Endothelial cell of umbilical vein (primary cell): ENCODE data around the gene KRTAP25-1. TPM values are rescaled to one million over a fixed set of nuclear protein-coding genes. Genes with fewer than 3 reads are reported as not detected.

Experiments
- BruUV-seq: library from RNA; stranded (reverse); fragments of 400-500 nt; replicated peaks from 2 replicates; lab custom pipeline; 2021; lab: Mats Ljungman, UMichigan
- CTCF ChIA-PET: fragments of 300-600, 350-600 bp; sonication (Branson Sonifier 250); formaldehyde crosslinking; loops from one replicate; lab custom pipeline; 2021; ENCODE audit warnings: antibody characterized with exemption, inconsistent platforms; lab: Charles Lee
- POLR2A ChIA-PET: fragments of 300-600, 350-600 bp; sonication (Branson Sonifier 250); formaldehyde crosslinking; loops from one replicate; lab custom pipeline; 2021; ENCODE audit warnings: antibody characterized with exemption, inconsistent platforms; lab: Charles Lee
- DNase-seq: peaks from one replicate; pipeline ENCODE4 v3.0.0-alpha.2; 2011; ENCODE audit warnings: low read depth, low spot score
- FAIRE-seq: peaks from 2 replicates; lab custom pipeline; 2011; peaks lifted over from hg19 to GRCh38; lab: Jason Lieb, UNC
- H2AFZ ChIP-seq: 2 replicates; pipeline ENCODE4 v1.6.0; 2012; ENCODE audit warnings: low read depth, low read length, control low read depth, inconsistent platforms
- H3K27ac ChIP-seq: 2 replicates; pipeline ENCODE4 v1.5.1; 2011; ENCODE audit warnings: low read depth, mild to moderate bottlenecking, control low read depth, low read length, moderate library complexity; ENCODE audit not compliant: insufficient read depth
- H3K27me3 ChIP-seq, 2 experiments: 2 replicates each; pipeline versions ENCODE4 v1.6.0 to v1.6.1; 2011; ENCODE audit warnings: low read length in 2 of 2, mixed read lengths in 1 of 2; ENCODE audit not compliant: control insufficient read depth in 2 of 2, insufficient read depth in 2 of 2
- H3K36me3 ChIP-seq, 2 experiments: 2 replicates in 1 of 2; 3 replicates in 1 of 2; pipeline ENCODE4 v1.5.1; 2011; ENCODE audit warnings: low read length in 2 of 2, mild to moderate bottlenecking in 1 of 2, moderate library complexity in 1 of 2; ENCODE audit not compliant: control insufficient read depth in 2 of 2, insufficient read depth in 2 of 2; ENCODE audit errors: extremely low read depth in 1 of 2
- H3K4me1 ChIP-seq: 3 replicates; pipeline ENCODE4 v1.5.1; 2011; ENCODE audit warnings: mild to moderate bottlenecking, low read length; ENCODE audit not compliant: control insufficient read depth, insufficient read depth; ENCODE audit errors: extremely low read depth
- H3K4me2 ChIP-seq: 2 replicates; pipeline ENCODE4 v1.6.1; 2011; ENCODE audit warnings: low read length, control low read depth, mixed read lengths; ENCODE audit not compliant: insufficient read depth
- H3K4me3 ChIP-seq, 3 experiments: fragments of 200-600 bp in 1 of 3; sonication (generic), shearing (Covaris generic) in 1 of 3; replicated peaks in 1 of 3; 2 replicates each; pipeline ENCODE4 v1.5.1; 2011 to 2016; ENCODE audit warnings: control low read depth in 3 of 3, low read length in 3 of 3, mild to moderate bottlenecking in 2 of 3, inconsistent platforms in 1 of 3, low read depth in 1 of 3, moderate library complexity in 1 of 3; ENCODE audit not compliant: insufficient read depth in 1 of 3
- H3K79me2 ChIP-seq: 2 replicates; pipeline ENCODE4 v1.6.0; 2012; ENCODE audit warnings: low read length, inconsistent platforms; ENCODE audit not compliant: control insufficient read depth, insufficient read depth
- H3K9ac ChIP-seq: replicated peaks from 2 replicates; pipeline ENCODE3; 2011; ENCODE audit warnings: low read length, control low read depth; ENCODE audit not compliant: insufficient read depth; ENCODE audit errors: extremely low read depth
- H3K9me1 ChIP-seq: replicated peaks from 3 replicates; pipeline ENCODE4 v1.6.0; 2011; ENCODE audit warnings: mild to moderate bottlenecking, low read length; ENCODE audit not compliant: control insufficient read depth, insufficient read depth; ENCODE audit errors: extremely low read depth
- H3K9me3 ChIP-seq: replicated peaks from 2 replicates; pipeline ENCODE4 v1.5.1; 2012; ENCODE audit warnings: low read length, inconsistent platforms; ENCODE audit not compliant: control insufficient read depth, insufficient read depth
- H4K20me1 ChIP-seq: replicated peaks from 2 replicates; pipeline ENCODE3; 2011; ENCODE audit warnings: mild to moderate bottlenecking, low read length; ENCODE audit not compliant: control insufficient read depth, insufficient read depth; ENCODE audit errors: extremely low read depth
- CTCF ChIP-seq, 2 donors: IDR thresholded peaks; 1 replicate in 1 of 2; 2 replicates in 1 of 2; pipeline ENCODE4 v1.5.1; 2011; ENCODE audit warnings: low read length in 2 of 2, mild to moderate bottlenecking in 2 of 2, moderate library complexity in 2 of 2, control low read depth in 1 of 2, inconsistent platforms in 1 of 2, low read depth in 1 of 2; ENCODE audit not compliant: insufficient read depth in 1 of 2; ENCODE audit errors: extremely low read depth in 1 of 2
- EZH2 ChIP-seq: IDR thresholded peaks from 2 replicates; pipeline ENCODE4 v1.6.1; 2012; ENCODE audit warnings: borderline replicate concordance, low read depth, mild to moderate bottlenecking, moderate library complexity, low read length, inconsistent platforms; ENCODE audit not compliant: severe bottlenecking
- FOS ChIP-seq: IDR thresholded peaks from 2 replicates; pipeline ENCODE4 v1.6.1; 2011; ENCODE audit warnings: mild to moderate bottlenecking, low read length, moderate library complexity, borderline replicate concordance; ENCODE audit not compliant: insufficient read depth
- GATA2 ChIP-seq: IDR thresholded peaks from 2 replicates; pipeline ENCODE4 v1.7.0; 2011; ENCODE audit warnings: low read depth, mild to moderate bottlenecking, moderate library complexity, mixed read lengths, low read length; ENCODE audit not compliant: insufficient read length, insufficient read depth
- JUN ChIP-seq: IDR thresholded peaks from 2 replicates; pipeline ENCODE4 v1.6.1; 2011; ENCODE audit warnings: borderline replicate concordance, low read depth; ENCODE audit not compliant: insufficient read length, insufficient read depth
- MAX ChIP-seq: IDR thresholded peaks from 2 replicates; pipeline ENCODE4 v1.6.1; 2011; ENCODE audit not compliant: insufficient read depth, insufficient read length
- MYC ChIP-seq: IDR thresholded peaks from one replicate; pipeline ENCODE4 v1.6.1; 2011; ENCODE audit warnings: mild to moderate bottlenecking, low read depth, low read length
- POLR2A ChIP-seq: IDR thresholded peaks from 2 replicates; pipeline ENCODE4 v1.6.1; 2012; ENCODE audit warnings: low read depth, mild to moderate bottlenecking, control low read depth, low read length
- POLR2AphosphoS5 ChIP-seq: IDR thresholded peaks from 2 replicates; pipeline ENCODE4 v1.6.1; 2012; ENCODE audit warnings: low read depth, mild to moderate bottlenecking, control low read depth, low read length, moderate library complexity; ENCODE audit not compliant: insufficient read depth
- dilution Hi-C: fragments of 300-500 bp; cut with MboI; formaldehyde crosslinking; loops from one replicate; pipeline ENCODE4 v1.15.0; 2019; ENCODE audit warnings: low sequenced_read_pairs; ENCODE audit not compliant: extremely low pct_ligation_motif_present
- intact Hi-C: fragments of 100-400 bp; cut with micrococcal nuclease; formaldehyde crosslinking; loops from one replicate; pipeline ENCODE4 v1.10.0; 2022
- polyA plus RNA-seq, 4 experiments: library from polyadenylated mRNA; depleted of rRNA in 3 of 4; stranded (reverse) in 3 of 4; unstranded in 1 of 4; fragments of >200 nt; gene quantifications; 2 replicates each; pipeline versions ENCODE4 v1.2.1 to v1.2.3, GENCODE V29; 2011 to 2012; ENCODE audit warnings: missing spikeins in 1 of 4
- total RNA-seq: library from RNA; stranded (reverse); gene quantifications from 2 replicates; pipeline ENCODE4 v1.2.3, GENCODE V29; 2021

Gene KRTAP25-1
- total and polyA plus RNA-seq, 2 donors (not counting 3 experiments of a cell fraction or from before 2014, with no cell fraction given), result not detected

DNA sequence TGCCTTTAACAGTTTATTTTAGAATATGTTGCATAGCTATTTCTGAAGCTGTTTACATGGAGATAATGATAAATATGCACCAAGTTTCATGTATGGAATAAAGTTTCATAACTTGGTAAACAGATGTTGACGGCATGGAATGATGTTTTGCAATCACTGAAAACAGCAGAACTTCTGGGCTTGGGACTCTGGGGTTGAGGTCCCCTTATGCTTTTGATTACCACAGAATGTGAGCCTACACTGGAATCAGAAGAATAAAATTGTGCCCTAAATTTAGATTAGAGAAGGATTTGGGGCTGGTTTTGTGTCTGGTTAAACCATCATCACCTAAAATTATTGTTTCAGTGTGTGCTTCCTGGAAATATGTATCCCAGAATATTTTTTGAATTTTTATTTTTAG lies 17.7 kb downstream of the KRTAP25-1 start:
- H3K27me3 ChIP-seq, result no peaks in the 10 kb centered on the region
- intact Hi-C loops, result no loop called here
- H3K4me2 ChIP-seq, result no peak overlapping the region
- H3K9me3 ChIP-seq, result peaks cover 4% of the 10 kb centered on the region
- no peak overlapping the region for H2AFZ ChIP-seq
- ChIA-PET POLR2A (no interaction called here), CTCF (interaction anchor here (0.9 kb wide), 1 partner anchor 10 kb away, joined by 3 read pairs; no protein-coding TSS in a partner anchor)
- H4K20me1 ChIP-seq, result no peaks in the 10 kb centered on the region
- H3K27ac ChIP-seq, result no peak overlapping the region
- H3K4me1 ChIP-seq, result no peaks in the 10 kb centered on the region
- H3K4me3 ChIP-seq, result no peak overlapping the region
- DNase-seq (no peak), FAIRE-seq (no peak)
- no TSS peak for BruUV-seq
- no peak overlapping the region for H3K9ac ChIP-seq
- dilution Hi-C loops, result no loop called here
- no peaks in the 10 kb centered on the region for H3K36me3 ChIP-seq
- H3K79me2 ChIP-seq, result no peaks in the 10 kb centered on the region
- H3K9me1 ChIP-seq, result no peaks in the 10 kb centered on the region
- TF ChIP-seq POLR2AphosphoS5 (no peak), MYC (no peak), MAX (no peak), GATA2 (no peak), EZH2 (no peak), FOS (no peak), CTCF (IDR thresholded peaks at IDR 0.05; ENCODE audit: extremely low read depth in 1 of 2, insufficient read depth in 1 of 2, low read depth in 1 of 2, low read length in 2 of 2) (no peak), POLR2A (no peak), JUN (no peak)
